WTC11 (cell line): ENCODE results near the gene KLHL30. TPM values are rescaled to one million over a fixed set of nuclear protein-coding genes. Genes with fewer than 3 reads are reported as not detected.

Source experiments
- ATAC-seq: fragments of 200-7000 bp; cut with Tn5 transposase; 2 replicates; pipeline ENCODE4 v1.10.0; 2021; ENCODE audit warnings: mild to moderate bottlenecking, moderate library complexity
- CTCF ChIA-PET: fragments of 300-600 bp; sonication (Branson Sonifier 250); formaldehyde crosslinking; loops from one replicate; lab custom pipeline; 2021; ENCODE audit warnings: antibody characterized with exemption; lab: Charles Lee
- POLR2A ChIA-PET: fragments of 350-600 bp; sonication (Branson Sonifier 250); formaldehyde crosslinking; loops from one replicate; lab custom pipeline; 2021; ENCODE audit warnings: antibody characterized with exemption; lab: Charles Lee
- DNase-seq: peaks from one replicate; pipeline ENCODE4 v3.0.0; 2021; ENCODE audit warnings: low spot score
- H3K27ac Mint-ChIP-seq: 2 replicates; pipeline ENCODE4 v1.8.0; 2021; ENCODE audit warnings: mixed read lengths
- H3K27me3 Mint-ChIP-seq: 2 replicates; pipeline ENCODE4 v1.8.0; 2021; ENCODE audit warnings: low read depth, mild to moderate bottlenecking, moderate library complexity, mixed read lengths
- H3K36me3 Mint-ChIP-seq: 2 replicates; pipeline ENCODE4 v1.8.0; 2021; ENCODE audit warnings: mixed read lengths
- H3K4me1 Mint-ChIP-seq: 2 replicates; pipeline ENCODE4 v1.8.0; 2022; ENCODE audit warnings: mixed read lengths
- H3K4me3 Mint-ChIP-seq: 2 replicates; pipeline ENCODE4 v1.8.0; 2021; ENCODE audit warnings: mild to moderate bottlenecking, moderate library complexity, mixed read lengths
- H3K9me3 Mint-ChIP-seq: 2 replicates; pipeline ENCODE4 v1.8.0; 2021; ENCODE audit warnings: mixed read lengths
- CREB1 ChIP-seq: sonication (generic); formaldehyde crosslinking; IDR thresholded peaks from 2 replicates; pipeline ENCODE4 v1.8.0; 2023; ENCODE audit warnings: mild to moderate bottlenecking, missing genetic modification reagents
- E2F1 ChIP-seq: sonication (generic); formaldehyde crosslinking; IDR thresholded peaks from 2 replicates; pipeline ENCODE4 v1.8.0; 2022; ENCODE audit warnings: mild to moderate bottlenecking, missing genetic modification reagents
- E2F4 ChIP-seq: sonication (generic); formaldehyde crosslinking; IDR thresholded peaks from 2 replicates; pipeline ENCODE4 v1.8.1; 2022; ENCODE audit warnings: low read depth, mild to moderate bottlenecking, moderate library complexity, missing genetic modification reagents, borderline replicate concordance
- ELF4 ChIP-seq: sonication (generic); formaldehyde crosslinking; IDR thresholded peaks from 2 replicates; pipeline ENCODE4 v1.8.1; 2022; ENCODE audit warnings: low read depth, mild to moderate bottlenecking, moderate library complexity, missing genetic modification reagents
- EMX1 ChIP-seq: fragments of 250-450 bp; sonication (Bioruptor Pico); IDR thresholded peaks from 2 replicates; pipeline ENCODE4 v1.8.0; 2021; ENCODE audit warnings: mild to moderate bottlenecking
- ESRRA ChIP-seq: sonication (generic); formaldehyde crosslinking; IDR thresholded peaks from 2 replicates; pipeline ENCODE4 v1.8.1; 2022; ENCODE audit warnings: mild to moderate bottlenecking, missing genetic modification reagents, borderline replicate concordance
- ETV6 ChIP-seq: sonication (generic); formaldehyde crosslinking; IDR thresholded peaks from 2 replicates; pipeline ENCODE4 v1.8.1; 2022; ENCODE audit warnings: mild to moderate bottlenecking, missing genetic modification reagents
- FOXJ3 ChIP-seq: sonication (generic); formaldehyde crosslinking; IDR thresholded peaks from 2 replicates; pipeline ENCODE4 v1.9.0; 2021; ENCODE audit warnings: missing genetic modification reagents, mild to moderate bottlenecking, borderline replicate concordance
- JAZF1 ChIP-seq: fragments of 250-450 bp; sonication (Bioruptor Pico); IDR thresholded peaks from 2 replicates; pipeline ENCODE4 v1.9.0; 2021; ENCODE audit warnings: moderate library complexity, mild to moderate bottlenecking, inconsistent platforms
- KAT7 ChIP-seq: sonication (generic); formaldehyde crosslinking; IDR thresholded peaks from 2 replicates; pipeline ENCODE4 v1.8.1; 2023; ENCODE audit warnings: missing genetic modification reagents, mild to moderate bottlenecking, borderline replicate concordance
- RELA ChIP-seq: sonication (generic); formaldehyde crosslinking; IDR thresholded peaks from 2 replicates; pipeline ENCODE4 v1.8.1; 2022; ENCODE audit warnings: missing genetic modification reagents, mild to moderate bottlenecking, borderline replicate concordance
- TCF7 ChIP-seq: sonication (generic); formaldehyde crosslinking; IDR thresholded peaks from 2 replicates; pipeline ENCODE4 v1.8.0; 2022; ENCODE audit warnings: mild to moderate bottlenecking, low read depth, missing genetic modification reagents, moderate library complexity
- ZNF317 ChIP-seq: sonication (generic); formaldehyde crosslinking; IDR thresholded peaks from 2 replicates; pipeline ENCODE4 v1.8.1; 2023; ENCODE audit warnings: low read depth, mild to moderate bottlenecking, moderate library complexity, missing genetic modification reagents, borderline replicate concordance
- ZNF416 ChIP-seq: fragments of 250-450 bp; sonication (Bioruptor Pico); IDR thresholded peaks from 2 replicates; pipeline ENCODE4 v1.9.0; 2021; ENCODE audit warnings: mild to moderate bottlenecking, inconsistent platforms
- ZNF423 ChIP-seq: fragments of 250-450 bp; sonication (Bioruptor Pico); IDR thresholded peaks from 2 replicates; pipeline ENCODE4 v2.1.2; 2022; ENCODE audit warnings: mild to moderate bottlenecking, moderate library complexity
- ZSCAN18 ChIP-seq: fragments of 250-450 bp; sonication (Bioruptor Pico); IDR thresholded peaks from 2 replicates; pipeline ENCODE4 v2.1.2; 2022; ENCODE audit warnings: mild to moderate bottlenecking, moderate library complexity
- total RNA-seq: library from RNA; stranded (reverse); gene quantifications from 3 replicates; pipeline ENCODE4 v1.2.3, GENCODE V29; 2021
- TF ChIP-seq, protein P1 (sequence below): sonication (generic); formaldehyde crosslinking; IDR thresholded peaks from 2 replicates; pipeline ENCODE4 v1.8.1; 2023; ENCODE audit warnings: mild to moderate bottlenecking, missing genetic modification reagents, moderate library complexity
- TF ChIP-seq, protein P2 (sequence below): sonication (generic); formaldehyde crosslinking; IDR thresholded peaks from 2 replicates; pipeline ENCODE4 v1.8.1; 2022; ENCODE audit warnings: mild to moderate bottlenecking, moderate library complexity, missing genetic modification reagents
- TF ChIP-seq, protein P3 (sequence below): sonication (generic); formaldehyde crosslinking; IDR thresholded peaks from 2 replicates; pipeline ENCODE4 v1.8.0; 2023; ENCODE audit warnings: mild to moderate bottlenecking, missing genetic modification reagents
- TF ChIP-seq, protein P4 (sequence below): sonication (generic); formaldehyde crosslinking; IDR thresholded peaks from 2 replicates; pipeline ENCODE4 v1.8.1; 2022; ENCODE audit warnings: mild to moderate bottlenecking, missing genetic modification reagents, moderate library complexity, borderline replicate concordance
- TF ChIP-seq, protein P5 (sequence below): sonication (generic); formaldehyde crosslinking; IDR thresholded peaks from 2 replicates; pipeline ENCODE4 v1.8.1; 2022; ENCODE audit warnings: missing genetic modification reagents, borderline replicate concordance

The KLHL30 gene
- total RNA-seq, 1 experiment from 2014 or later = not detected

- DNase-seq (no peak), ATAC-seq (no peak)
- CTCF ChIA-PET = no interaction called here
- POLR2A ChIA-PET = no interaction called here
- Mint-ChIP-seq H3K27ac (peak overlapping the region; percentile 83; the same call in 1 of the 2 replicates), H3K4me1 (peaks cover 47% of the 10 kb centered on the region), H3K4me3 (no peak overlapping the region), H3K27me3 (no peaks in the 10 kb centered on the region), H3K9me3 (no peaks in the 10 kb centered on the region), H3K36me3 (peaks cover 18% of the 10 kb centered on the region)
- TF ChIP-seq EMX1 (CRISPR knock-in tag) = no peak
- TF ChIP-seq, protein P1, sequence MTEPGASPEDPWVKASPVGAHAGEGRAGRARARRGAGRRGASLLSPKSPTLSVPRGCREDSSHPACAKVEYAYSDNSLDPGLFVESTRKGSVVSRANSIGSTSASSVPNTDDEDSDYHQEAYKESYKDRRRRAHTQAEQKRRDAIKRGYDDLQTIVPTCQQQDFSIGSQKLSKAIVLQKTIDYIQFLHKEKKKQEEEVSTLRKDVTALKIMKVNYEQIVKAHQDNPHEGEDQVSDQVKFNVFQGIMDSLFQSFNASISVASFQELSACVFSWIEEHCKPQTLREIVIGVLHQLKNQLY (CRISPR knock-in tag) = no peak
- no peak for TF ChIP-seq JAZF1 (CRISPR knock-in tag)
- TF ChIP-seq ZNF317 (CRISPR knock-in tag) = no peak
- TF ChIP-seq CREB1 (CRISPR knock-in tag) = no peak
Measured at GRCh38 chr2:238095143-238095542, 43.3 kb upstream of the KLHL30 start.

- ATAC-seq (peak; percentile 11), DNase-seq (peak; percentile 55)
- no peak overlapping the region for H3K4me3 Mint-ChIP-seq
- CTCF ChIA-PET = interaction anchor here (0.8 to 0.9 kb wide), 2 partner anchors 11 to 36 kb away, joined by 3 to 4 read pairs; no protein-coding TSS in a partner anchor
- POLR2A ChIA-PET = no interaction called here
- H3K36me3 Mint-ChIP-seq = peaks cover 10% of the 10 kb centered on the region
- H3K27ac Mint-ChIP-seq = peak overlapping the region; percentile 95
- no peaks in the 10 kb centered on the region for H3K27me3 Mint-ChIP-seq
- H3K4me1 Mint-ChIP-seq = peaks cover 47% of the 10 kb centered on the region
- H3K9me3 Mint-ChIP-seq = no peaks in the 10 kb centered on the region
- no peak for TF ChIP-seq ETV6 (CRISPR knock-in tag)
- TF ChIP-seq RELA (CRISPR knock-in tag) = no peak
- TF ChIP-seq, protein P2, sequence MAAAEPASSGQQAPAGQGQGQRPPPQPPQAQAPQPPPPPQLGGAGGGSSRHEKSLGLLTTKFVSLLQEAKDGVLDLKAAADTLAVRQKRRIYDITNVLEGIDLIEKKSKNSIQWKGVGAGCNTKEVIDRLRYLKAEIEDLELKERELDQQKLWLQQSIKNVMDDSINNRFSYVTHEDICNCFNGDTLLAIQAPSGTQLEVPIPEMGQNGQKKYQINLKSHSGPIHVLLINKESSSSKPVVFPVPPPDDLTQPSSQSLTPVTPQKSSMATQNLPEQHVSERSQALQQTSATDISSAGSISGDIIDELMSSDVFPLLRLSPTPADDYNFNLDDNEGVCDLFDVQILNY = 0 out of 2 replicates have a peak, but pooled peaks have one; percentile 57
- TF ChIP-seq, protein P3, sequence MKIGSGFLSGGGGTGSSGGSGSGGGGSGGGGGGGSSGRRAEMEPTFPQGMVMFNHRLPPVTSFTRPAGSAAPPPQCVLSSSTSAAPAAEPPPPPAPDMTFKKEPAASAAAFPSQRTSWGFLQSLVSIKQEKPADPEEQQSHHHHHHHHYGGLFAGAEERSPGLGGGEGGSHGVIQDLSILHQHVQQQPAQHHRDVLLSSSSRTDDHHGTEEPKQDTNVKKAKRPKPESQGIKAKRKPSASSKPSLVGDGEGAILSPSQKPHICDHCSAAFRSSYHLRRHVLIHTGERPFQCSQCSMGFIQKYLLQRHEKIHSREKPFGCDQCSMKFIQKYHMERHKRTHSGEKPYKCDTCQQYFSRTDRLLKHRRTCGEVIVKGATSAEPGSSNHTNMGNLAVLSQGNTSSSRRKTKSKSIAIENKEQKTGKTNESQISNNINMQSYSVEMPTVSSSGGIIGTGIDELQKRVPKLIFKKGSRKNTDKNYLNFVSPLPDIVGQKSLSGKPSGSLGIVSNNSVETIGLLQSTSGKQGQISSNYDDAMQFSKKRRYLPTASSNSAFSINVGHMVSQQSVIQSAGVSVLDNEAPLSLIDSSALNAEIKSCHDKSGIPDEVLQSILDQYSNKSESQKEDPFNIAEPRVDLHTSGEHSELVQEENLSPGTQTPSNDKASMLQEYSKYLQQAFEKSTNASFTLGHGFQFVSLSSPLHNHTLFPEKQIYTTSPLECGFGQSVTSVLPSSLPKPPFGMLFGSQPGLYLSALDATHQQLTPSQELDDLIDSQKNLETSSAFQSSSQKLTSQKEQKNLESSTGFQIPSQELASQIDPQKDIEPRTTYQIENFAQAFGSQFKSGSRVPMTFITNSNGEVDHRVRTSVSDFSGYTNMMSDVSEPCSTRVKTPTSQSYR (CRISPR knock-in tag) = peak; percentile 63; the same call in 1 of the 2 replicates
- peak; percentile 91 for TF ChIP-seq ZNF423 (CRISPR knock-in tag)
- TF ChIP-seq ZSCAN18 (CRISPR knock-in tag) = 0 out of 2 replicates have a peak, but pooled peaks have one; percentile 7
- 0 out of 2 replicates have a peak, but pooled peaks have one; percentile 39 for TF ChIP-seq KAT7 (CRISPR knock-in tag)
- no peak for TF ChIP-seq ESRRA (CRISPR knock-in tag)
- TF ChIP-seq E2F4 (CRISPR knock-in tag) = no peak
- no peak for TF ChIP-seq FOXJ3
- TF ChIP-seq, protein P4, sequence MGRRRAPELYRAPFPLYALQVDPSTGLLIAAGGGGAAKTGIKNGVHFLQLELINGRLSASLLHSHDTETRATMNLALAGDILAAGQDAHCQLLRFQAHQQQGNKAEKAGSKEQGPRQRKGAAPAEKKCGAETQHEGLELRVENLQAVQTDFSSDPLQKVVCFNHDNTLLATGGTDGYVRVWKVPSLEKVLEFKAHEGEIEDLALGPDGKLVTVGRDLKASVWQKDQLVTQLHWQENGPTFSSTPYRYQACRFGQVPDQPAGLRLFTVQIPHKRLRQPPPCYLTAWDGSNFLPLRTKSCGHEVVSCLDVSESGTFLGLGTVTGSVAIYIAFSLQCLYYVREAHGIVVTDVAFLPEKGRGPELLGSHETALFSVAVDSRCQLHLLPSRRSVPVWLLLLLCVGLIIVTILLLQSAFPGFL (CRISPR knock-in tag) = no peak
- TF ChIP-seq ELF4 (CRISPR knock-in tag) = no peak
- TF ChIP-seq, protein P5, sequence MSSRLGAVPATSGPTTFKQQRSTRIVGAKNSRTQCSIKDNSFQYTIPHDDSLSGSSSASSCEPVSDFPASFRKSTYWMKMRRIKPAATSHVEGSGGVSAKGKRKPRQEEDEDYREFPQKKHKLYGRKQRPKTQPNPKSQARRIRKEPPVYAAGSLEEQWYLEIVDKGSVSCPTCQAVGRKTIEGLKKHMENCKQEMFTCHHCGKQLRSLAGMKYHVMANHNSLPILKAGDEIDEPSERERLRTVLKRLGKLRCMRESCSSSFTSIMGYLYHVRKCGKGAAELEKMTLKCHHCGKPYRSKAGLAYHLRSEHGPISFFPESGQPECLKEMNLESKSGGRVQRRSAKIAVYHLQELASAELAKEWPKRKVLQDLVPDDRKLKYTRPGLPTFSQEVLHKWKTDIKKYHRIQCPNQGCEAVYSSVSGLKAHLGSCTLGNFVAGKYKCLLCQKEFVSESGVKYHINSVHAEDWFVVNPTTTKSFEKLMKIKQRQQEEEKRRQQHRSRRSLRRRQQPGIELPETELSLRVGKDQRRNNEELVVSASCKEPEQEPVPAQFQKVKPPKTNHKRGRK = no peak
- peak; percentile 80; the same call in 1 of the 2 replicates for TF ChIP-seq E2F1
- TF ChIP-seq TCF7 (CRISPR knock-in tag) = peak; percentile 77; the same call in 1 of the 2 replicates
- peak; percentile 74; the same call in 1 of the 2 replicates for TF ChIP-seq ZNF416 (CRISPR knock-in tag)
Measured at GRCh38 chr2:238096311-238097011, 42.0 kb upstream of the KLHL30 start.
